OCI-LY3 (cell line): Measurements from ENCODE around the gene FFAR4.

Experiments used
- H2AFZ ChIP-seq: fragments of 200-600, 300-600 bp; shearing (Covaris generic); 2 replicates; pipeline ENCODE4 v1.6.0; 2014; ENCODE audit warnings: antibody characterized with exemption, low read depth, low read length
- H3K27ac ChIP-seq: fragments of 200-600, 300-600 bp; sonication (generic); 2 replicates; pipeline ENCODE4 v1.5.1; 2014; ENCODE audit warnings: mild to moderate bottlenecking, low read length, moderate library complexity, mixed read lengths
- H3K27me3 ChIP-seq: fragments of 200-600, 300-600 bp; sonication (generic); 2 replicates; pipeline ENCODE4 v1.6.1; 2014; ENCODE audit warnings: low read depth, low read length, mixed read lengths
- H3K36me3 ChIP-seq: fragments of 200-600, 300-600 bp; sonication (generic); replicated peaks from 2 replicates; pipeline ENCODE3; 2014; ENCODE audit warnings: low read depth, low read length, mixed read lengths
- H3K4me1 ChIP-seq: fragments of 300-600, 200-600 bp; sonication (generic); 2 replicates; pipeline ENCODE4 v1.6.1; 2014; ENCODE audit warnings: low read length, mixed read lengths
- H3K4me2 ChIP-seq: fragments of 200-600, 300-600 bp; sonication (generic); 2 replicates; pipeline ENCODE4 v1.6.1; 2014; ENCODE audit warnings: low read length, mixed read lengths
- H3K4me3 ChIP-seq: fragments of 300-600, 200-600 bp; sonication (generic); 2 replicates; pipeline ENCODE4 v1.5.1; 2014; ENCODE audit warnings: antibody characterized with exemption, mild to moderate bottlenecking, low read length, moderate library complexity
- H3K79me2 ChIP-seq: fragments of 300-600, 200-600 bp; shearing (Covaris generic); 2 replicates; pipeline ENCODE4 v1.6.1; 2014; ENCODE audit warnings: mild to moderate bottlenecking, low read length, mixed read lengths
- H3K9ac ChIP-seq: fragments of 300-600, 200-600 bp; shearing (Covaris generic); 2 replicates; pipeline ENCODE4 v1.6.0; 2014; ENCODE audit warnings: mild to moderate bottlenecking, low read length, moderate library complexity
- H3K9me3 ChIP-seq: fragments of 200-600, 300-600 bp; shearing (Covaris generic); 2 replicates; pipeline ENCODE4 v1.6.1; 2014; ENCODE audit warnings: low read length, mixed read lengths; ENCODE audit not compliant: insufficient read depth
- H4K20me1 ChIP-seq: fragments of 200-600, 300-600 bp; sonication (generic); 2 replicates; pipeline ENCODE4 v1.6.1; 2016; ENCODE audit warnings: low read length, mixed read lengths; ENCODE audit not compliant: insufficient read depth
- EZH2phosphoT487 ChIP-seq: fragments of 200-600 bp; shearing (Covaris generic); IDR thresholded peaks from 2 replicates; pipeline ENCODE4 v1.6.1; 2018; ENCODE audit warnings: antibody characterized with exemption, mixed run types, low read depth
- TF ChIP-seq, protein P1 (sequence below): fragments of 200-600, 300-600 bp; sonication (generic); IDR thresholded peaks from 2 replicates; pipeline ENCODE4 v1.5.1; 2014; ENCODE audit warnings: antibody characterized with exemption, low read length, low read depth

The FFAR4 gene

DNA sequence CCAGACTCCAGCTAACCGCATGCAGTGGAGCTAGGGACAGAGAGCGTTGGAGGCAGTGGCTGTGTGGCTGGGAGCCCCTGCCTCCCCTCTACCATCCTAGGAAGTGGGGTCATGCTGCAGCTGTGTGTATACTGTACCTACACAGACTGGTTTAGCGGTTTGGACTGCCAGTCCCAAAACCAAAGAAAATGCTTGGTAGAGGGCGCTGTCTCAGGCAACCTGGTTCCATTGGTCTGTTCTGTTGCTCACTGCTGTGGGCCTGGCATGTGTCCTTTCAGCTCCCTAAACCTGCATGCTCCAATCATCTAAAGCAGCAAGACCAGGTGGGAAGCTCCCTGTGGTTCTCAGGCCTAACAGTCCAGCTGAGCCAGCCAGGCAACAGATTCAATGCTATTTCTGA is 30.1 kb downstream of the FFAR4 start:
- Histone ChIP-seq H3K4me1 (no peaks in the 10 kb centered on the region), H3K79me2 (no peaks in the 10 kb centered on the region), H3K27me3 (no peaks in the 10 kb centered on the region), H3K9ac (no peak overlapping the region), H3K4me2 (no peak overlapping the region), H3K36me3 (no peaks in the 10 kb centered on the region), H3K27ac (no peak overlapping the region), H3K9me3 (no peaks in the 10 kb centered on the region), H4K20me1 (no peaks in the 10 kb centered on the region), H3K4me3 (no peak overlapping the region), H2AFZ (no peak overlapping the region)
- TF ChIP-seq EZH2phosphoT487: no peak
- TF ChIP-seq, protein P1, sequence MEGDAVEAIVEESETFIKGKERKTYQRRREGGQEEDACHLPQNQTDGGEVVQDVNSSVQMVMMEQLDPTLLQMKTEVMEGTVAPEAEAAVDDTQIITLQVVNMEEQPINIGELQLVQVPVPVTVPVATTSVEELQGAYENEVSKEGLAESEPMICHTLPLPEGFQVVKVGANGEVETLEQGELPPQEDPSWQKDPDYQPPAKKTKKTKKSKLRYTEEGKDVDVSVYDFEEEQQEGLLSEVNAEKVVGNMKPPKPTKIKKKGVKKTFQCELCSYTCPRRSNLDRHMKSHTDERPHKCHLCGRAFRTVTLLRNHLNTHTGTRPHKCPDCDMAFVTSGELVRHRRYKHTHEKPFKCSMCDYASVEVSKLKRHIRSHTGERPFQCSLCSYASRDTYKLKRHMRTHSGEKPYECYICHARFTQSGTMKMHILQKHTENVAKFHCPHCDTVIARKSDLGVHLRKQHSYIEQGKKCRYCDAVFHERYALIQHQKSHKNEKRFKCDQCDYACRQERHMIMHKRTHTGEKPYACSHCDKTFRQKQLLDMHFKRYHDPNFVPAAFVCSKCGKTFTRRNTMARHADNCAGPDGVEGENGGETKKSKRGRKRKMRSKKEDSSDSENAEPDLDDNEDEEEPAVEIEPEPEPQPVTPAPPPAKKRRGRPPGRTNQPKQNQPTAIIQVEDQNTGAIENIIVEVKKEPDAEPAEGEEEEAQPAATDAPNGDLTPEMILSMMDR: 0 out of 2 replicates have a peak, but pooled peaks have one; percentile 8

DNA sequence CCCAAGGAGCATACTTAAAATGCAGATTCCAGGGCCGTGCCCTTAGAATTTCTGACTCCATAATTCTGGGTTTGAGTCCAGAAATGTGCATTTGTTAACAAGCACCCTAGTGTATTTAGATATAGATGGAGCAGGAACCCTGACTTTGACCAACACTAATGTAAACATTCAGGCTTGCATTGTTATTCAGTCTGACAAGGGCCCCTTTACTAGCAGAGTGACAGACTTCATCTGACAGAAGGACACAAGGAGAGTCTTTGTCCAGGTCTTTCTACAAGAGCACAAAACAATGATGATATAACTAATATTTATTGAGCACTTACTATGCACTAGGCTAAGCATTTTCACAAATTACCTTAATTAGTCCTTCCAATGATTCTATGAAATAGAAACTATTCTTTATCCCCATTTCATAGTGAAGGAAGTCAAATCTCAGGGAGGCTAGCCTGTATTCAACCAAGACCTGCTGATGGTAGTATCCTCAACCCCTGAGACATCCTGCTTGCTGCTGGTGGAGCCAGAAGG is 30.7 kb downstream of the FFAR4 start:
- no peak for TF ChIP-seq EZH2phosphoT487
- TF ChIP-seq, protein P1: no peak
- Histone ChIP-seq H3K4me1 (no peaks in the 10 kb centered on the region), H3K79me2 (no peaks in the 10 kb centered on the region), H3K9ac (no peak overlapping the region), H3K27ac (no peak overlapping the region), H3K36me3 (no peaks in the 10 kb centered on the region), H3K27me3 (no peaks in the 10 kb centered on the region), H3K4me2 (no peak overlapping the region), H4K20me1 (no peaks in the 10 kb centered on the region), H3K4me3 (no peak overlapping the region), H2AFZ (no peak overlapping the region), H3K9me3 (no peaks in the 10 kb centered on the region)

DNA sequence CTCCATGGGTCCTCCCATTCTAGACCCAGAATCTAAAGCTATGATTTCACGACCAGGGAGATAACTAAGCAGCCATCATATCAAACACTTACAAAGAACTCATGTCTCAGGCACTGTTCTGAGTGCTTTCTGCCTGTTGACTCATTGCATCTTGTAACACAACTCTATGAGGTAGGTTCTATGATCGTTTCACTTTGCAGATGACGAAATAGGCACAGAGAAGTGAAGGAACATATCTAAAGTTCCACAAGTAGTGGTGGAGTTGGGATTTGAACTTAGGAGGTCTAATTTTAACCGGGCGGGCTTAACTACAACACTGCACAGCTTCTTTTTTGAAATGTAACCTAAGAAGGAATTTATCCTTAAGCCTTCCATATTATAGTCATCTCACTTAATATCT is 31.7 kb downstream of the FFAR4 start:
- Histone ChIP-seq H3K4me3 (no peak overlapping the region), H3K36me3 (no peaks in the 10 kb centered on the region), H3K9ac (no peak overlapping the region), H4K20me1 (no peaks in the 10 kb centered on the region), H3K27ac (no peak overlapping the region), H3K4me2 (no peak overlapping the region), H3K79me2 (no peaks in the 10 kb centered on the region), H2AFZ (no peak overlapping the region), H3K4me1 (no peaks in the 10 kb centered on the region), H3K27me3 (no peaks in the 10 kb centered on the region), H3K9me3 (no peaks in the 10 kb centered on the region)
- TF ChIP-seq EZH2phosphoT487: no peak
- TF ChIP-seq, protein P1: no peak

DNA sequence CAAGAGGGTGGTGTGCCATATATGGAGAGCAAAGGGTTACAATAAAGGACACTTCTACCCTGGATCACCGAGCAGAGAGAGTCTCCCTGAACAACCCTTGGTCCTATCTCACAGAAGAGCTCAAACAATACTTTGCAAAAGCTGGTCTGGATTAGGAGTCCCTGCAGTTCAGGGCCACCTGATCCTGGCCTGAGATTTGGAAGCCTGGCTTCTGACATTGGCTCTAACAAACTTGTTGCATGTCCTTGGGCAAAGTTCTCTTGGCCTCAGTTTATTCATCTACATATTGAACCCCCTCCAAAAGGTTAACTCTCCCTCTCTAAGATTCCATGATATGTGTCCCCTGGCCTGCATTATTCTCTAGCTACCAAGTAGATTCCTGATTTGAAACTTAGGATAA is 32.9 kb downstream of the FFAR4 start:
- no peaks in the 10 kb centered on the region for H3K27me3 ChIP-seq
- no peak overlapping the region for H2AFZ ChIP-seq
- no peak for TF ChIP-seq EZH2phosphoT487
- TF ChIP-seq, protein P1: no peak
- no peaks in the 10 kb centered on the region for H3K36me3 ChIP-seq
- H4K20me1 ChIP-seq: no peaks in the 10 kb centered on the region
- H3K9ac ChIP-seq: no peak overlapping the region
- no peaks in the 10 kb centered on the region for H3K9me3 ChIP-seq
- no peak overlapping the region for H3K4me3 ChIP-seq
- no peak overlapping the region for H3K4me2 ChIP-seq
- no peaks in the 10 kb centered on the region for H3K79me2 ChIP-seq
- H3K4me1 ChIP-seq: no peaks in the 10 kb centered on the region
- no peak overlapping the region for H3K27ac ChIP-seq
